ENCODE data around the gene COG7.
"Not testable (repeated sequence)": the region's sequence is repeated elsewhere in the genome, so short reads cannot be mapped to it uniquely, and the experiment has no call there.

COG7 gene

DNA sequence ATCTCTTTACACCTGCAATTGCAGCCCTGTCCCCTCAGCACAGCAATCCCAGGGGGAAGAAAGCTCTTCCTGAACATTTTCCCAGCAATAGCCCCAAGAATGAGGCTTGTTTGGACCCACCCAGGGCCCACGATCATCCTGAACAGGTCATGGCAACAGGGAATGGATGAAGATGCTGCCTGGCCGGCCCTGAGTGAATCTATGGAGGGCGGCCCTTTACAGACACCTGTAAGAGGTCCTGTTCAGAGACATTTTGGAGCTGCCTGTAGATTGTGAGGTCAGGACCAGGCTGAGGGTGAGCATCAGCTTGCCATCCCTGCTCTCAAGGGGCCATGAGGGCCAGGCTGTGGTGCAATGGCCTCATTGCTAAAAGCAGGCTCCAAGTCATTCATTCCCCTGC, 69.1 kb downstream of the COG7 start:
- H3K36me3 ChIP-seq (ENCODE audit: insufficient read depth), result no peaks in the 10 kb centered on the region
- H3K9ac ChIP-seq, result no peak overlapping the region
- no peaks in the 10 kb centered on the region for H3K27me3 ChIP-seq (ENCODE audit: insufficient read depth, low read depth)
- no peak overlapping the region for H2AFZ ChIP-seq (ENCODE audit: low read depth)
- TF ChIP-seq, protein P1, sequence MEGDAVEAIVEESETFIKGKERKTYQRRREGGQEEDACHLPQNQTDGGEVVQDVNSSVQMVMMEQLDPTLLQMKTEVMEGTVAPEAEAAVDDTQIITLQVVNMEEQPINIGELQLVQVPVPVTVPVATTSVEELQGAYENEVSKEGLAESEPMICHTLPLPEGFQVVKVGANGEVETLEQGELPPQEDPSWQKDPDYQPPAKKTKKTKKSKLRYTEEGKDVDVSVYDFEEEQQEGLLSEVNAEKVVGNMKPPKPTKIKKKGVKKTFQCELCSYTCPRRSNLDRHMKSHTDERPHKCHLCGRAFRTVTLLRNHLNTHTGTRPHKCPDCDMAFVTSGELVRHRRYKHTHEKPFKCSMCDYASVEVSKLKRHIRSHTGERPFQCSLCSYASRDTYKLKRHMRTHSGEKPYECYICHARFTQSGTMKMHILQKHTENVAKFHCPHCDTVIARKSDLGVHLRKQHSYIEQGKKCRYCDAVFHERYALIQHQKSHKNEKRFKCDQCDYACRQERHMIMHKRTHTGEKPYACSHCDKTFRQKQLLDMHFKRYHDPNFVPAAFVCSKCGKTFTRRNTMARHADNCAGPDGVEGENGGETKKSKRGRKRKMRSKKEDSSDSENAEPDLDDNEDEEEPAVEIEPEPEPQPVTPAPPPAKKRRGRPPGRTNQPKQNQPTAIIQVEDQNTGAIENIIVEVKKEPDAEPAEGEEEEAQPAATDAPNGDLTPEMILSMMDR (conservative IDR thresholded peaks at IDR 0.05; ENCODE audit: low read depth, low read length), result no peak
- H4K20me1 ChIP-seq (ENCODE audit: insufficient read depth), result no peaks in the 10 kb centered on the region
- H3K4me2 ChIP-seq, result no peak overlapping the region
- H3K27ac ChIP-seq, result no peak overlapping the region
- no peak overlapping the region for H3K4me3 ChIP-seq (IDR thresholded peaks at IDR 0.05; ENCODE audit: insufficient read depth, low read depth, low read length)
- H3K4me1 ChIP-seq (ENCODE audit: low read depth, poor library complexity, severe bottlenecking), result peaks cover 30% of the 10 kb centered on the region
- no peaks in the 10 kb centered on the region for H3K79me2 ChIP-seq (ENCODE audit: insufficient read depth, low read depth)

DNA sequence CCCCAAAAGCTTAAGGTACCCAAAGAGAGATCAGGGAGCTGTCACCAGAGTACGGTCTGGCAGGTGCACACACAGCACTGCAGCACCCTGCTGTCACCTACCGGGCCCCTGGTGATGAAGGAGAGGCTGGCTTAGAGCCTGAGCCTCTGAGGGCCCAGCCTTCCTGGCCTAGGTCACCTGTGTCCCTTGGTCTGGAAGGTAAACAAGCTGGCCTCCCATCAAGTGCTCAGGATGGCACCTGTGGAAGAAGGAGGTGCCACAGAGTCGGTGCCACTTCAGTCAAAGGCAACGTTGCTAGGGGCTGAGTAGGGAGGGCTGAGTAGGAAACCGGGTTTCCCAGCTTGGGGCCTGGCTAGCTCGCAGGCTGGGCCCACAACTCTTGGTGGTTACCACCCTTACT, 70.7 kb downstream of the COG7 start:
- Histone ChIP-seq H3K36me3 (ENCODE audit: insufficient read depth) (no peaks in the 10 kb centered on the region), H3K27ac (no peak overlapping the region), H2AFZ (ENCODE audit: low read depth) (no peak overlapping the region), H4K20me1 (ENCODE audit: insufficient read depth) (no peaks in the 10 kb centered on the region), H3K4me2 (no peak overlapping the region), H3K9ac (no peak overlapping the region), H3K27me3 (ENCODE audit: insufficient read depth, low read depth) (no peaks in the 10 kb centered on the region), H3K79me2 (ENCODE audit: insufficient read depth, low read depth) (no peaks in the 10 kb centered on the region), H3K4me1 (ENCODE audit: low read depth, poor library complexity, severe bottlenecking) (peaks cover 30% of the 10 kb centered on the region), H3K4me3 (IDR thresholded peaks at IDR 0.05; ENCODE audit: insufficient read depth, low read depth, low read length) (no peak overlapping the region)
- TF ChIP-seq, protein P1 (conservative IDR thresholded peaks at IDR 0.05; ENCODE audit: low read depth, low read length), result no peak

DNA sequence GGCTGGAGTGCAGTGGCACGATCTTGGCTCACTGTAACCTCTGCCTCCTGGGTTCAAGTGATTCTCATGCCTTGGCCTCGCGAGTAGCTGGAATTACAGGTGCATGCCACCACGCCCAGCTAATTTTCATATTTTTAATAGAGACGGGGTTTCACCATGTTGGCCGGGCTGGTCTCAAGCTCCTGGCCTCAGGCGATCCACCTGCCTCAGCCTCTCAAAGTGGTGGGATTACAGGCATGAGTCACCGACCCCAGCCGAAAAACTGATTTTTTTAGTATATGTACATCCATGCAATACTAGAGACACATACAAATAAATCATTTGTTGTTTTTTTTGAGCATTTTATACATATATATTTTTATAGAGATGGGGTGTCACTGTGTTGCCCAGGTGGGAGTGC, 71.3 kb downstream of the COG7 start:
- not testable (repeated sequence) for H3K9ac ChIP-seq; H3K27ac ChIP-seq; H3K36me3 ChIP-seq (ENCODE audit: insufficient read depth); H3K79me2 ChIP-seq (ENCODE audit: insufficient read depth, low read depth); H3K4me2 ChIP-seq; H2AFZ ChIP-seq (ENCODE audit: low read depth); H3K27me3 ChIP-seq (ENCODE audit: insufficient read depth, low read depth); H3K4me3 ChIP-seq (IDR thresholded peaks at IDR 0.05; ENCODE audit: insufficient read depth, low read depth, low read length); H4K20me1 ChIP-seq (ENCODE audit: insufficient read depth)
- H3K4me1 ChIP-seq (ENCODE audit: low read depth, poor library complexity, severe bottlenecking), result peaks cover 24% of the 10 kb centered on the region

DNA sequence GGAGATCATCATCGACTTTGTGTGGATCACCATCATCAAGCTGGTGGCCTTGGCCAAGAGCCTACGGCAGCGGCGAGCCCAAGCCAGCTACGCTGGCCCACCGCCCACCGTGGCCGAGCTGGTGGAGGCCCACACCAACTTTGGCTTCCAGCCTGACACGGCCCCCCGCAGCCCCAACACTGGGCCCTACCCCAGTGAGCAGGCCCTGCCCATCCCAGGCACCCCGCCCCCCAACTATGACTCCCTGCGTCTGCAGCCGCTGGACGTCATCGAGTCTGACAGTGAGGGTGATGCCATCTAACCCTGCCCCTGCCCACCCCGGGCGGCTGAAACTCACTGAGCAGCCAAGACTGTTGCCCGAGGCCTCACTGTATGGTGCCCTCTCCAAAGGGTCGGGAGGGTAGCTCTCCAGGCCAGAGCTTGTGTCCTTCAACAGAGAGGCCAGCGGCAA, 72.5 kb downstream of the COG7 start:
- H3K27me3 ChIP-seq (ENCODE audit: insufficient read depth, low read depth), result no peaks in the 10 kb centered on the region
- peaks cover 13% of the 10 kb centered on the region for H3K4me1 ChIP-seq (ENCODE audit: low read depth, poor library complexity, severe bottlenecking)
- TF ChIP-seq, protein P1 (conservative IDR thresholded peaks at IDR 0.05; ENCODE audit: low read depth, low read length), result no peak
- no peaks in the 10 kb centered on the region for H4K20me1 ChIP-seq (ENCODE audit: insufficient read depth)
- H2AFZ ChIP-seq (ENCODE audit: low read depth), result no peak overlapping the region
- H3K9ac ChIP-seq, result no peak overlapping the region
- H3K4me2 ChIP-seq, result no peak overlapping the region
- no peak overlapping the region for H3K4me3 ChIP-seq (IDR thresholded peaks at IDR 0.05; ENCODE audit: insufficient read depth, low read depth, low read length)
- H3K79me2 ChIP-seq (ENCODE audit: insufficient read depth, low read depth), result no peaks in the 10 kb centered on the region
- no peaks in the 10 kb centered on the region for H3K36me3 ChIP-seq (ENCODE audit: insufficient read depth)
- H3K27ac ChIP-seq, result no peak overlapping the region

DNA sequence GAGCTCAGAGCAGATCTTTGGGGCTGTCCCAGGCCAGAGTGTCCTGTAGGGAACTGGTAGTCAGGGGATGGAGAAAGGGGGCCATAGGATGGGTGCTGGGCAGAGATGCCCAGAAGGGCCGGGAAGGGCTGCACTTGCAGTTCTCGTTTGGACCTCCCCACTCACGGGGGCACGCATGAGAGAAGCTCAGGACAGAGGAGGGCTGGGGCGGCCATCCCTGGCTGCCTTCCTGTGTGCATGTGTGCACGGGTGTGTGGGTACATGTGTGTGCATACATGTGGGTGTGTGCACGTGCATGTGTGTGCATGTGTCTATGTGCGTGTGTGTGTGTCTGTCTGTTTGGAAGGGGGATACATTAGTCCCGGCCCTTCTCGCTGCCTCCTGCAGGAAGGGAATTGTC, 73.3 kb downstream of the COG7 start:
- H2AFZ ChIP-seq (ENCODE audit: low read depth), result no peak overlapping the region
- no peak overlapping the region for H3K27ac ChIP-seq
- no peaks in the 10 kb centered on the region for H4K20me1 ChIP-seq (ENCODE audit: insufficient read depth)
- no peaks in the 10 kb centered on the region for H3K79me2 ChIP-seq (ENCODE audit: insufficient read depth, low read depth)
- TF ChIP-seq, protein P1 (conservative IDR thresholded peaks at IDR 0.05; ENCODE audit: low read depth, low read length), result no peak
- H3K4me1 ChIP-seq (ENCODE audit: low read depth, poor library complexity, severe bottlenecking), result peaks cover 5% of the 10 kb centered on the region
- no peaks in the 10 kb centered on the region for H3K36me3 ChIP-seq (ENCODE audit: insufficient read depth)
- H3K4me3 ChIP-seq (IDR thresholded peaks at IDR 0.05; ENCODE audit: insufficient read depth, low read depth, low read length), result no peak overlapping the region
- H3K9ac ChIP-seq, result no peak overlapping the region
- H3K4me2 ChIP-seq, result no peak overlapping the region
- H3K27me3 ChIP-seq (ENCODE audit: insufficient read depth, low read depth), result no peaks in the 10 kb centered on the region
